NB4 (cell line): ENCODE results near the gene SV2B.

ENCODE experiments used
- CTCF ChIP-seq: IDR thresholded peaks from one replicate; pipeline ENCODE4 v1.5.1; 2012; ENCODE audit warnings: low read depth, low read length
- MAX ChIP-seq: IDR thresholded peaks from 2 replicates; pipeline ENCODE4 v1.6.1; 2011; ENCODE audit warnings: low read depth, low read length
- POLR2A ChIP-seq: IDR thresholded peaks from 2 replicates; pipeline ENCODE4 v1.6.1; 2011; ENCODE audit warnings: mild to moderate bottlenecking; ENCODE audit not compliant: insufficient read length; ENCODE audit errors: extremely low read depth

DNA sequence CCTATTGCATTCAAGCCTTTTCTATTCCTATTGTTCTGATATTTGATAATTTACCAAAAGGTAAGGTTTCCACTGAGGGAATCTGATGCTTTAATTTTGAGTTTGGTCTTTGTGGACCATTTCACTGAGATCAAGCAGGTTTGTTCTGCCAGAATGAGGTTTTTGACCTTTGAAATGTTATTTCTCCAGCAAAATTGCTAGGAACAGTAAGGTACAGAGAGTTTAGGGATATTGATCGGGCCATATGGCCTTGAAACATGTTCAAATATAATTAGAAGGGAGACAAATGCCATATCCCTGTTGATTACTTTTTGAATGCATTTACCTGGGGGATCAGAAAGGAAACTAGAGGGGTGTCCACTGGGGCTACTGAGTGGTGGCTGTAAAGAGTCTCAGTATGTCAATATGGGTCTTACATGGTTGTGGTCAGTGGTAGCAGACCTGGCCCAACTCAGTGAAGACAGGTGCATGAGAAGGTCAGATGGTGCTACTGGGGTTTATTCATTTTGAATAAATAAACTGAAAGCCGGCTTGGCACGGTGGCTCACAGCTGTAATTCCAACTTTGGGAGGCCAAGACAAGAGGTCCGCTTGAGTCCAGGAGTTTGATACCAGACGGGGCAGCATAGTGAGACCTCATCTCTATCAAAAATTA is 100.2 kb downstream of the SV2B start:
- no peak for TF ChIP-seq CTCF
- no peak for TF ChIP-seq POLR2A
- TF ChIP-seq MAX, result no peak
